Gastroesophageal sphincter (tissue), 3 donors: Measurements from ENCODE around the gene RSPH10B.
"Not testable (repeated sequence)": the region's sequence is repeated elsewhere in the genome, so short reads cannot be mapped to it uniquely, and the experiment has no call there.

ENCODE experiments used
- CTCF ChIP-seq, 4 experiments: fragments of 200-600 bp in 2 of 4; fragments of 450-650 bp in 2 of 4; sonication (generic) in 1 of 4; IDR thresholded peaks; one replicate each; pipeline ENCODE4 v1.5.1; 2017 to 2019; ENCODE audit warnings: antibody characterized with exemption in 4 of 4, mild to moderate bottlenecking in 2 of 4, moderate library complexity in 2 of 4
- POLR2A ChIP-seq, 2 donors: fragments of 450-650 bp; IDR thresholded peaks; one replicate each; pipeline ENCODE4 v1.6.1; 2017; ENCODE audit warnings: antibody characterized with exemption in 2 of 2, mild to moderate bottlenecking in 2 of 2, moderate library complexity in 1 of 2

- not testable (repeated sequence) for TF ChIP-seq CTCF, POLR2A (IDR thresholded peaks at IDR 0.05)
Observed at GRCh38 chr7:5979680-5980314, 9.3 kb upstream of the RSPH10B start.
